Measurements from ENCODE around the gene ASTN1. TPM values are rescaled to one million over a fixed set of nuclear protein-coding genes. Genes with fewer than 3 reads are reported as not detected.

ASTN1 gene
- total RNA-seq, 4 donors from 2014 or later: 0.11 to 0.33 (median 0.19) TPM

DNA sequence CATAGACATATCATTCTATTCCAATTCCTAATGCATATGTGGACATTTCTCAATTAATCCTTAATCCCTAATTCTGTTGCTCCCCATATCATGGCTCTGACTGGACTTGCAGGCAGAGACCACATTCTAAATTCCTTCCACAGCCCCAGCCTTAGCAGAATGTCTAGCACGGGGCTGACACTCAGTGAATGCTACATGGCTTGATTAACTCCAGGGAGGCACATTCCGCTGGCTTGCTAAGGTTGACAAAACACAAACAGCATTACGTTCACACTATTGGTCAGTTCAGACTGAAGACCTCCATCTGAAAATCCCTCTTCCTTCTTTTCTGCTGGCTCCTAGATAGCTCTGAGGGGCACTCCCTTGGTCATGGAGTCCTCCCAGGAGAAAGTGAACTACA, 119.4 kb downstream of the ASTN1 start:
- H3K9me3 ChIP-seq: no peaks in the 10 kb centered on the region
- WGBS, 2 donors: 69 to 80% methylated on average over 3 of the region's 3 CpGs
- H3K4me3 ChIP-seq (replicated peaks in 1 of 3): no peak overlapping the region
- H3K36me3 ChIP-seq: no peaks in the 10 kb centered on the region
- TF ChIP-seq CTCF (IDR thresholded peaks at IDR 0.05) (no peak), POLR2A (IDR thresholded peaks at IDR 0.05) (no peak)
- no peaks in the 10 kb centered on the region for H3K4me1 ChIP-seq
- no peak for DNase-seq
- intact Hi-C loops (cut with DNase I): no loop called here
- no peak overlapping the region for H3K27ac ChIP-seq
- H3K27me3 ChIP-seq: no peaks in the 10 kb centered on the region

DNA sequence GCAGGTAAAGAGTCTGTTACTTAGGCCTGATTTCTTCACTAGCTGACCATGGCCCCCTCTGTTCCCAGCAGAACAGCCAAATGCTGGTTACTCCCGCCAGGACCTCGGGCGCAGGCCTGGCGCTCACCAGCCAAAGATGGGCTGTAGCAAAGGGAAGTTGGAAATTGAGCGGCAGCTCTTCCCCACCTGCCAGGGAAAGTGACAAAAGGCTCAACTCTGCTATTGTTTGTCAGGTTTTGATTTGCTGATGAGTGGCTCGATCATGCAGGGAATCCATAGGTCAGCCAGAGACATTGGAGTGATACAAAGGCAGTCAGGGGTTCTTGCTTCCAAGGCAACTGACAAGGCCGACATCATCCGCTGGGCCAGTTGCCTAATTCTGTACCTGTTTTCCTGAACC, 120.1 kb downstream of the ASTN1 start:
- Histone ChIP-seq H3K9me3 (no peaks in the 10 kb centered on the region), H3K27me3 (no peaks in the 10 kb centered on the region), H3K27ac (no peak overlapping the region), H3K4me1 (no peaks in the 10 kb centered on the region), H3K4me3 (replicated peaks in 1 of 3) (no peak overlapping the region), H3K36me3 (no peaks in the 10 kb centered on the region)
- intact Hi-C loops (cut with DNase I): no loop called here
- WGBS, 2 donors: 78 to 86% methylated on average over 8 of the region's 8 CpGs
- TF ChIP-seq CTCF (IDR thresholded peaks at IDR 0.05) (no peak), POLR2A (IDR thresholded peaks at IDR 0.05) (no peak)
- DNase-seq: no peak

DNA sequence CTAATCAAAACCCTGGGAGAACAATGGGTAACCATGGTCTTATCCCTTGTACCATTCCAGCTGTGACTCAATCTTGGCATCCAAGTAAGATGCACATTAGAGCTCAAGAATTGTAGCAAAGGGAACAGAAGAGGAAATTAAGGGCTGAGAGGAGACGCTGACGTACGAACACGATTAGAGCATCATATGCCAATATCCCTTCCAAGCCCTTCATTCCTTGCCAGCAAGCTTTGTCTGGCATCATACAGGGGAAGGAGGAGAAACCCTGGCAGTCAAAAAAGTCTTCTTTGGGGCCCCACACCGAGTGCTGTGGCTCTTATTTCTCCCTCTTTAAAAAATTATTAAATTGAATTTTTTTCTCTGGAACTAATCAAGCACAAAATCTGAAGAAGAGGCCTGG, 120.9 kb downstream of the ASTN1 start:
- Histone ChIP-seq H3K27me3 (no peaks in the 10 kb centered on the region), H3K4me1 (no peaks in the 10 kb centered on the region), H3K9me3 (no peaks in the 10 kb centered on the region), H3K27ac (no peak overlapping the region), H3K36me3 (no peaks in the 10 kb centered on the region), H3K4me3 (replicated peaks in 1 of 3) (no peak overlapping the region)
- TF ChIP-seq POLR2A (IDR thresholded peaks at IDR 0.05): no peak
- TF ChIP-seq CTCF (IDR thresholded peaks at IDR 0.05): no peak
- 82 to 89% methylated on average over 5 of the region's 5 CpGs for WGBS, 2 donors
- no peak for DNase-seq
- intact Hi-C loops (cut with DNase I): no loop called here

DNA sequence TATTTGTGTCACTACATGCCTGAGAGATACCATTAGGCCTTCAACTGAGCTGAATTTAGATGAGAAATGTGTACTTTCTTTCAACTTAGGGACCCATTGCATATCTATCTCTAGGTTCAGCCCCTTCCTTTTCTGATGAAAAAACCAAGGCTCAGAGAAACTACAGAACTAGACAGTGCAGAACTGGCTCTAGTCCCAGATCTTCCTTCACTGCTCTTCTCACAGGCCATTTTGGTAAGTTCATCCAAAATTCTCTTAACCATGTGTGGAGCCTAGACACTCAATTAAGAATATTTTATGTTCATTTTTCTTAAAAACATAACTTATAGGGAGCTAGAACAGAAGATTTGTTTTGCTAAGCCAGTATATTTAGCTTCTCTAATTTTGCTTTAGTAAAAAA, 128.9 kb downstream of the ASTN1 start:
- no peaks in the 10 kb centered on the region for H3K9me3 ChIP-seq
- H3K4me3 ChIP-seq (replicated peaks in 1 of 3): no peak overlapping the region
- TF ChIP-seq CTCF (IDR thresholded peaks at IDR 0.05) (no peak), POLR2A (IDR thresholded peaks at IDR 0.05) (no peak)
- no peaks in the 10 kb centered on the region for H3K27me3 ChIP-seq
- DNase-seq: no peak
- no peaks in the 10 kb centered on the region for H3K4me1 ChIP-seq
- no peaks in the 10 kb centered on the region for H3K36me3 ChIP-seq
- intact Hi-C loops (cut with DNase I): no loop called here
- H3K27ac ChIP-seq: no peak overlapping the region

DNA sequence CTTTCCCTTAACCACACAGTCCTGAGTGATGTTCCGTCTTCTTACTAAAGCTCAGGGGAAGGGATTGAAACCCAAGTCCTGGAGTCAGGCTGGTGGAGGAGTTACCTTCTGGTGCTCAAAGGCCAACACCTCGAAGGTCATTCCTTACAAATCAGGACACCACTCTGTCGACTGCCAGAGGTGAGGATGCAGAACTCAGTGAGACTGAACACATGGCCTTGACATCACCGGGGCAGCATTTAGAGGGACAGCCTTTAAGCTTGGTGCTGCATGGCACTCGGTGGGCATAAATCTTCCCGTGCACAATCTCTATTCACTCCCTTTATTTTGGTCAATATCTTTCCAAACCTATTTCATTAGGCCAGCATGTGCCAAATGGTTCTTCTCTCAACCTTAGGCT, 130.9 kb downstream of the ASTN1 start:
- intact Hi-C loops (cut with DNase I): no loop called here
- Histone ChIP-seq H3K36me3 (no peaks in the 10 kb centered on the region), H3K27me3 (no peaks in the 10 kb centered on the region), H3K27ac (no peak overlapping the region), H3K4me1 (peaks cover 0 to 3% of the 10 kb centered on the region in 2 donors), H3K4me3 (replicated peaks in 1 of 3) (no peak overlapping the region), H3K9me3 (no peaks in the 10 kb centered on the region)
- no peak for DNase-seq
- TF ChIP-seq CTCF (IDR thresholded peaks at IDR 0.05): no peak
- TF ChIP-seq POLR2A (IDR thresholded peaks at IDR 0.05): no peak
- 92 to 93% methylated on average over 6 of the region's 6 CpGs for WGBS, 2 donors
